Neural progenitor cell (in vitro differentiated cells): ENCODE results near the gene SIRPA. TPM values are rescaled to one million over a fixed set of nuclear protein-coding genes. Genes with fewer than 3 reads are reported as not detected.
A peak's percentile ranks its signal among the peaks of the same experiment; 100 is the strongest.

Source experiments
- DNase-seq: peaks from one replicate; pipeline ENCODE4 v3.0.0-alpha.2; 2016; ENCODE audit warnings: low spot score
- H2AFZ ChIP-seq: fragments of 200-600 bp; sonication (generic); replicated peaks from 2 replicates; pipeline ENCODE4 v1.6.1; 2016; ENCODE audit warnings: antibody characterized with exemption
- H3F3A ChIP-seq: fragments of 200-600 bp; sonication (generic); 2 replicates; pipeline ENCODE4 v1.6.1; 2016; ENCODE audit warnings: antibody characterized with exemption, low read depth
- H3K27ac ChIP-seq: fragments of 200-600 bp; sonication (generic); 2 replicates; pipeline ENCODE4 v1.5.1; 2016; ENCODE audit warnings: mild to moderate bottlenecking
- H3K27me3 ChIP-seq: fragments of 200-600 bp; sonication (generic); 2 replicates; pipeline ENCODE4 v1.6.1; 2016; ENCODE audit warnings: mild to moderate bottlenecking, moderate library complexity
- H3K36me3 ChIP-seq: fragments of 200-600 bp; sonication (generic); 2 replicates; pipeline ENCODE4 v1.5.1; 2016
- H3K4me1 ChIP-seq: fragments of 200-600 bp; sonication (generic); 2 replicates; pipeline ENCODE4 v1.6.1; 2016; ENCODE audit warnings: mixed run types
- H3K4me2 ChIP-seq: fragments of 200-600 bp; sonication (generic); 2 replicates; pipeline ENCODE4 v1.6.1; 2016
- H3K4me3 ChIP-seq: fragments of 200-600 bp; sonication (generic); 2 replicates; pipeline ENCODE4 v1.5.1; 2016
- H3K79me2 ChIP-seq: fragments of 200-600 bp; sonication (generic); 2 replicates; pipeline ENCODE4 v1.6.1; 2016; ENCODE audit warnings: low read depth
- H3K9ac ChIP-seq: fragments of 200-600 bp; sonication (generic); 2 replicates; pipeline ENCODE4 v1.6.1; 2016
- H3K9me3 ChIP-seq: fragments of 200-600 bp; sonication (generic); 2 replicates; pipeline ENCODE4 v1.5.1; 2016; ENCODE audit warnings: low read depth
- H4K20me1 ChIP-seq: fragments of 200-600 bp; sonication (generic); 2 replicates; pipeline ENCODE4 v1.6.1; 2016; ENCODE audit warnings: low read depth
- H3K27ac Mint-ChIP-seq: 3 replicates; pipeline ENCODE4 v1.8.0; 2021; ENCODE audit warnings: mixed read lengths
- H3K27me3 Mint-ChIP-seq: 2 replicates; pipeline ENCODE4 v1.8.0; 2022; ENCODE audit warnings: low read depth, mild to moderate bottlenecking, inconsistent platforms, moderate library complexity, mixed read lengths; ENCODE audit not compliant: insufficient read depth
- H3K36me3 Mint-ChIP-seq: 3 replicates; pipeline ENCODE4 v1.8.0; 2021; ENCODE audit warnings: mixed read lengths
- H3K4me1 Mint-ChIP-seq: 3 replicates; pipeline ENCODE4 v1.8.0; 2021; ENCODE audit warnings: mixed read lengths
- H3K4me3 Mint-ChIP-seq: 3 replicates; pipeline ENCODE4 v1.8.0; 2021; ENCODE audit warnings: mild to moderate bottlenecking, moderate library complexity, mixed read lengths
- H3K9me3 Mint-ChIP-seq: 3 replicates; pipeline ENCODE4 v1.8.0; 2020; ENCODE audit warnings: mixed read lengths
- CTCF ChIP-seq: fragments of 200-600 bp; sonication (generic); IDR thresholded peaks from 2 replicates; pipeline ENCODE4 v1.5.1; 2017; ENCODE audit warnings: antibody characterized with exemption, mild to moderate bottlenecking
- EZH2 ChIP-seq: fragments of 200-600 bp; sonication (generic); IDR thresholded peaks from 2 replicates; pipeline ENCODE4 v1.6.1; 2017; ENCODE audit warnings: antibody characterized with exemption, mild to moderate bottlenecking, moderate library complexity
- EZH2phosphoT487 ChIP-seq: fragments of 200-600 bp; sonication (generic); IDR thresholded peaks from 2 replicates; pipeline ENCODE4 v1.6.1; 2017; ENCODE audit warnings: antibody characterized with exemption
- total RNA-seq: library from RNA; depleted of rRNA; stranded (reverse); fragments of >200 nt; gene quantifications from 2 replicates; pipeline ENCODE4 v1.2.3, GENCODE V29; 2015; ENCODE audit warnings: low replicate concordance

Gene SIRPA
- total RNA-seq, 1 donor from 2014 or later: 5.1 TPM

DNA sequence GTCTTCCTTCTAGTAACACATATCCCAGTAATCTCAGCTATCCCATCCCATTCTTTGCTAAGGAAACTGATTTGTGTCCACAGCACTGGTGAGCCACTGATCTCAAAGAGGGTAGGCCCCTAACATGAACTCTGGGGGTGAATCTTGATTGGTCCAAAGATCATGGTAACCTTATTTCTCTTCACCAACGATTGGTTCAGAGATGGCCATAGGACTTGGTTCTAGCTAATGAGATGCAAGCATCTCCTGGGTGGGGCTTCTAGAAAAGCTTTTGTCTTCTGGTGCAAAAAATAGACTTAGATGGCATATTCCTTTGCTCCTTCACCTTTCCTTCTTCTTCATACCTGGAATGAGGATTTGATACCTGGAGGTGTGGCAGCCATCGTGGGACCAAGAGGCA is 43.8 kb upstream of the SIRPA start:
- peak overlapping the region; percentile 85 for H3K27ac Mint-ChIP-seq

DNA sequence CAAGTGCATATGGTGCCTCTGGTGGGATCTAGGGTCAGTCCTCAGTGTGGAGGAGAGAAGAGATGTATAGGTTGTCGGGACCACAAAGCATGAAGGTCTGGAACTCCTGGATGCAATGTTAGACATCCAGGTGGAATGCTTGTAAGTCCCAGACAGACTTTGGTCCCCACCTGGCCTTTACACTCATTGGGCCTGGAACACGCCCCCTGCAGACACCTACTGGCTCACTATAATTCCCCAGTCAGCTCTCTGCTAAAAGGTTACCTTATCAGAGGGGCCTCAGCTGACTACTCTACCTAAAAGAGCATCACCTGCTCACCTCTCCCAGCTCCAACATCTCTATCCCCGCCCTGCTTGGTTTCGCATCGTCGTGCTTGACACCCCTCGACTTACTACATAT is 41.7 kb upstream of the SIRPA start:
- H3K27me3 Mint-ChIP-seq: no peaks in the 10 kb centered on the region

More for the DNA sequence above, 43.8 kb upstream of the SIRPA start:
- H2AFZ ChIP-seq: no peak overlapping the region
- TF ChIP-seq EZH2phosphoT487 (no peak), CTCF (no peak), EZH2 (no peak)
- no peaks in the 10 kb centered on the region for H4K20me1 ChIP-seq
- no peak for DNase-seq
- H3K79me2 ChIP-seq: no peaks in the 10 kb centered on the region
- H3K4me3 ChIP-seq: no peak overlapping the region
- no peaks in the 10 kb centered on the region for H3K9me3 ChIP-seq
- Mint-ChIP-seq H3K36me3 (no peaks in the 10 kb centered on the region), H3K9me3 (peaks cover 4% of the 10 kb centered on the region), H3K4me3 (no peak overlapping the region), H3K27me3 (peaks cover 5% of the 10 kb centered on the region), H3K4me1 (peaks cover 25% of the 10 kb centered on the region)
- no peak overlapping the region for H3K9ac ChIP-seq
- peaks cover 4% of the 10 kb centered on the region for H3F3A ChIP-seq
- H3K27me3 ChIP-seq: no peaks in the 10 kb centered on the region
- H3K4me2 ChIP-seq: no peak overlapping the region
- H3K36me3 ChIP-seq: no peaks in the 10 kb centered on the region
- peaks cover 20% of the 10 kb centered on the region for H3K4me1 ChIP-seq
- H3K27ac ChIP-seq: no peak overlapping the region

DNA sequence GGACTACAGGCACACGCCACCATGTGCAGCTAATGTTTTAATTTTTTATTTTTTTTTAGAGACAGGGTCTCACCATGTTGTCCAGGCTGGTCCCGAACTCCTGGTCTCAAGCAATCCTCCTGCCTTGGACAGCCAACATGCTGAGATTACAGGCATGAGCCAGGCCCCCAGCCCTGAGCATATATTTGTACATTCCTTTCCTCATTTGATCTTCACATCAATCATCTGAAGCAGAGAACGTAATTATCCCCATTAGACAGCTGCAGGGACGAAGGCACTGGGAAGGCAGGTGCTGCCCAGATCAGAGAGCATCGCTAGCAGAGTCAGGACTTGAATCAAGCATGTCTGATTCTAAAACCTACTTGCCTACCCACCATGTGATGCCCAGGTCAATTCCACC is 41.0 kb upstream of the SIRPA start:
- TF ChIP-seq CTCF (no peak), EZH2phosphoT487 (no peak), EZH2 (no peak)
- no peaks in the 10 kb centered on the region for H3K36me3 Mint-ChIP-seq
- peaks cover 29% of the 10 kb centered on the region for H3K4me1 Mint-ChIP-seq

More for the DNA sequence above, 41.7 kb upstream of the SIRPA start:
- Histone ChIP-seq H3K27ac (no peak overlapping the region), H3K9ac (no peak overlapping the region), H3K9me3 (no peaks in the 10 kb centered on the region), H3F3A (peaks cover 4% of the 10 kb centered on the region), H3K4me1 (peaks cover 20% of the 10 kb centered on the region), H4K20me1 (no peaks in the 10 kb centered on the region), H2AFZ (no peak overlapping the region), H3K79me2 (no peaks in the 10 kb centered on the region), H3K4me3 (no peak overlapping the region), H3K27me3 (no peaks in the 10 kb centered on the region), H3K4me2 (no peak overlapping the region), H3K36me3 (no peaks in the 10 kb centered on the region)
- Mint-ChIP-seq H3K36me3 (no peaks in the 10 kb centered on the region), H3K27ac (peak overlapping the region; percentile 42), H3K4me1 (peaks cover 29% of the 10 kb centered on the region), H3K4me3 (no peak overlapping the region), H3K9me3 (no peaks in the 10 kb centered on the region)
- no peak for DNase-seq
- TF ChIP-seq EZH2 (no peak), EZH2phosphoT487 (no peak), CTCF (no peak)

More for the DNA sequence above, 41.0 kb upstream of the SIRPA start:
- Histone ChIP-seq H3K36me3 (no peaks in the 10 kb centered on the region), H2AFZ (no peak overlapping the region), H4K20me1 (no peaks in the 10 kb centered on the region), H3F3A (peaks cover 4% of the 10 kb centered on the region), H3K9me3 (no peaks in the 10 kb centered on the region), H3K79me2 (no peaks in the 10 kb centered on the region), H3K4me2 (no peak overlapping the region), H3K4me3 (no peak overlapping the region), H3K27ac (no peak overlapping the region), H3K9ac (no peak overlapping the region), H3K27me3 (no peaks in the 10 kb centered on the region), H3K4me1 (peaks cover 20% of the 10 kb centered on the region)
- Mint-ChIP-seq H3K27me3 (peaks cover 3% of the 10 kb centered on the region), H3K4me3 (no peak overlapping the region), H3K27ac (no peak overlapping the region), H3K9me3 (no peaks in the 10 kb centered on the region)
- DNase-seq: no peak
